GM12875 (cell line): ENCODE data around the gene HDAC10.
"Not testable (repeated sequence)": the region's sequence is repeated elsewhere in the genome, so short reads cannot be mapped to it uniquely, and the experiment has no call there.

ENCODE experiments used
- H3K4me3 ChIP-seq: one replicate; pipeline ENCODE4 v1.5.1; 2011; ENCODE audit warnings: low read depth, low read length, control low read depth
- TF ChIP-seq, protein P1 (sequence below): IDR thresholded peaks from 2 replicates; pipeline ENCODE4 v1.5.1; 2011; ENCODE audit warnings: low read depth, mild to moderate bottlenecking, control low read depth, inconsistent platforms, low read length, moderate library complexity, borderline replicate concordance; ENCODE audit not compliant: insufficient read depth

Gene HDAC10

DNA sequence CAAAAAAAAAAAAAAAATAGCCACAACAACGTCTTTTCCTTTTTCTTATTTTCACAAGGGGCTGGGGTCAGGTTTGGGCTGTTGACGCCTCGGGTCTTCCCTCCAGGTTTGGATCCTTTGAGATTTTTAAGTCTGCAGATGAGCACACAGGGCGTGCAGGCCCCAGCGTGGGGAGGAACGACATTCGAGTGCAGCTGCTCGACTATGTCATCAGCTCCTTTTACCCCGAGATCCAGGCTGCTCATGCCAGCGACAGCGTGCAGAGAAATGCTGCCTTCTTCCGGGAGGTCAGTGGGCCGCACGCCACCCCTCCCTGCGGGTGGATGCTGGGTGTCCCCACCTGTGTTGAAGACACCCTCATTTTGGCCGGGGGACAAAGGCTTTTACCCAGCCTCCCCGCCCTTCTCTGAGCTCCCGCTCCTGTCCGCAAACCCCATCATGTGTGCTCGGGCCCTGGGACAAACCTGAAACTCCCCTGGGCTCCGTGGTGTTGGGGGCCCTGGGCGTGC, 42.6 kb downstream of the HDAC10 start:
- TF ChIP-seq, protein P1, sequence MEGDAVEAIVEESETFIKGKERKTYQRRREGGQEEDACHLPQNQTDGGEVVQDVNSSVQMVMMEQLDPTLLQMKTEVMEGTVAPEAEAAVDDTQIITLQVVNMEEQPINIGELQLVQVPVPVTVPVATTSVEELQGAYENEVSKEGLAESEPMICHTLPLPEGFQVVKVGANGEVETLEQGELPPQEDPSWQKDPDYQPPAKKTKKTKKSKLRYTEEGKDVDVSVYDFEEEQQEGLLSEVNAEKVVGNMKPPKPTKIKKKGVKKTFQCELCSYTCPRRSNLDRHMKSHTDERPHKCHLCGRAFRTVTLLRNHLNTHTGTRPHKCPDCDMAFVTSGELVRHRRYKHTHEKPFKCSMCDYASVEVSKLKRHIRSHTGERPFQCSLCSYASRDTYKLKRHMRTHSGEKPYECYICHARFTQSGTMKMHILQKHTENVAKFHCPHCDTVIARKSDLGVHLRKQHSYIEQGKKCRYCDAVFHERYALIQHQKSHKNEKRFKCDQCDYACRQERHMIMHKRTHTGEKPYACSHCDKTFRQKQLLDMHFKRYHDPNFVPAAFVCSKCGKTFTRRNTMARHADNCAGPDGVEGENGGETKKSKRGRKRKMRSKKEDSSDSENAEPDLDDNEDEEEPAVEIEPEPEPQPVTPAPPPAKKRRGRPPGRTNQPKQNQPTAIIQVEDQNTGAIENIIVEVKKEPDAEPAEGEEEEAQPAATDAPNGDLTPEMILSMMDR = no peak
- no peak overlapping the region for H3K4me3 ChIP-seq

DNA sequence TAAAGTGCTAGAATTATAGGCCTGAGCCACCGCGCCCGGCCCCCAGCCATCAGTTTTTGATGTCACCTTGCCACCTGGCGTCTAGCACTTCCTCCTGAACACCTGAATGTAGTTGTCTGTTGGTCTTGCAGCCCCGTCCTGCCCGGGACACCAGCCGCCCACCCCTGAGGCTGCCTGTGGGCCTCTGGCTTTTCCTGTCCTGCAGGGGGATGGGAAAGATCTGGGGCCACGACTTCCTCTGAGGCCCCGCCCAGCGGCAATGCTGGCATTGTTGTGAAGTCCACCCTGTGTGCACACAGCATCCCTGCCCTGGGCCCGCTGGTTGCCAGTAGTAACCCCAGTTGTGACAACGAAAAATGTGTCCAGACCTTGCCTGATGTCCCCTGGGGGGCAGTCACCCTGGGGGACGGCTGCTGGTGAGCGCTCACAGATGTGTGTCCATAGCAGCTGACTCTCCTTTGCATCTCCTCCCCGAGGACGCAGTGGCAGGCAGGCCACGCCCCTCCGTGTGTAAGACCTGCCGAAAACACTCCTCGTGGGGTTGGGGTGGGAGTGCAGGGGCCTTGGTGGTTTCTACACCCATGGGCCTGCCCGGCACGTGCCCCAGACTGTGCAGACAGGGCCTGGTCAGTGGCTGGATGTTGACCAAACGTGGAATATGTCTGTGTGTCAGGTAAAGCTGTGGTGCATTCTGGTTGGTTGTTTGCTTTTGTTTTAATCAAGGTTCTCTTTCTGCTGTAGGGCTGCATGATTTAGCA, 43.5 kb downstream of the HDAC10 start:
- no peak overlapping the region for H3K4me3 ChIP-seq
- TF ChIP-seq, protein P1 = no peak

DNA sequence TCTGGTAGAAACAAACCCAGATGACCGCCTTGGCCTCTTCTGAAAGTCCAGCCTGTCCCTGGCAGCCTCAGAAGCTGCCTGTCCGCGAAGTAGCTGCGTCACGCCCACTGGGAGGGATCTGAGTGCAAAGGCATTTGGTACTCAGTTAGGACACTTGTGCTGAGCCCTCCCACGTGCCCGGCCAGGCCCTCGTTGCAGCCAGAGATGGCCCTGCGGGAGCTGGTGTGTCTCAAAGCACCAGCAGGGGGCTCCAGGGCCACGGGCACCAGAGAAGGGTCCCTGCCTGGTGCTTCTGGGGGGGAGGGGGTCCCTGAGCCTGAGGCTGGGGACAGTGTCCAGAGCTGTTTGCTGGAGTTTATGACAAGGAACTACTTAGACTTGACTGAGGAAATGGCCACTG, 44.5 kb downstream of the HDAC10 start:
- TF ChIP-seq, protein P1 = peak; percentile 57
- no peak overlapping the region for H3K4me3 ChIP-seq

DNA sequence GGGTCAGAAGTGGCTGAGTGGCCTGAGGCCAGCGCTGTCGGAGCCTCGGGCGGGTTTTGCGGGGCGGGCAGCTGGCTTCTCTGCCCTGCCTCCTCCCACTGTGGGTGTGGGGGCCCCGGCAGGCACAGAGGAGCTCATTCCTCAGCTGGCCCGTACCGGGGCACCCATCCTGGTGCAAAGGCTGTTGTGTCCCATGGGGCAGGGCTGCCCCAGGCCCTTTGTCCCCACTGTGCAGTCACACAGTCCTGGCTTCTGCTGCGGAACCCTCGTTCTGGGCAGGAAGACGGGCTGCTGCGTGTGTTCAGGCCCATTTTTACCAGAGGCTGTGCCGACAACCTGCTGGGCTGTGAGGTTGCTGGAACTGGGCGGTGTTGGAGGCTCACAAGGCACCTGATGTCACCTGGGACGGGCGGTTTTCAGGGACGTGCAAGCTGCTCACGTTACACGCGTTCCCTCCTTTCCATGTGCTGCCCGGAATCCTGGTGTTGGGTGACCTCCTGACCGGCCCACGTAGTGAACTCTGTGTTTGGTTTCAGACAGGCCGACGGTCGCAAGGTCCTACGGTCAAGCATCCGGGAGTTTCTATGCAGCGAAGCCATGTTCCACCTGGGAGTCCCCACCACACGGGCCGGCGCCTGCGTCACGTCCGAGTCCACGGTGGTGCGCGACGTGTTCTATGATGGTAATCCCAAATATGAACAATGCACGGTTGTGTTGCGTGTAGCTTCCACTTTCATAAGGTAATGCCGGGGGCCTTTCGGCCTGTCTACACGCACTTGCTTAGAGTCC, 45.1 kb downstream of the HDAC10 start:
- TF ChIP-seq, protein P1 = no peak
- H3K4me3 ChIP-seq = no peak overlapping the region

DNA sequence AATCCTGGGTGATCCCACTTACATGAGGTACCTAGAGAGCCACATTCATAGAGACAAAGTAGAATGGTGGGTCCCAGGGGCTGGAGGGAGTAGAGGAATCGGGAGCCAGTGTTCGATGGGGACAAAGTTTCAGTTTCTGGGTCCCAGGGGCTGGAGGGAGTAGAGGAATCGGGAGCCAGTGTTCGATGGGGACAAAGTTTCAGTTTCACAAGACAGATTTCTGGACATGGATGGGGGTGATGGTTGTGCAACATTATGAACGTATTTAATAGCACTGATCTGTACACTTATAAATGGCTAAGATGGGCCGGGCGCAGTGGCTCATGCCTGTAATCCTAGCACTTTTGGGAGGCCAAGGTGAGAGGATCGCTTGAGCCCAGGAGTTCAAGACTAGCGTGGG, 46.1 kb downstream of the HDAC10 start:
- not testable (repeated sequence) for H3K4me3 ChIP-seq

DNA sequence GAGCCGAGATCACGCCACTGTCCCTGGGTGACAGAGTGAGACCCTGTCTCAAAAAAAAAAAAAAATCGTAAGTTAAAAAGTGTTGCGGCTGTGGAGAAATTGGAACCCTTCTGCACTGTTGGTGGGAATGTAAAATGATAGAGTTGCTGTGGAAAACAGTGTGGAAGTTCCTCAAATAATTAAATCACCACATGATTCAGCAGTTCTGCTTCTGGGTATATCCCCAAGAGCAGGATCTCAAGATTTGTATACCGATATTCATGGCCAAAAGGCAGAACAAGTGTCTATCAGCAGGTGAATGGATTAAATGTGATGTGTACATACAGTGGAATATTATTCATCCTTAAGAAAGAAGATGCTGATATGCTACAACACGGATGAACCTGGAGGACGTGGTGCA, 46.5 kb downstream of the HDAC10 start:
- TF ChIP-seq, protein P1 = no peak
- H3K4me3 ChIP-seq = no peak overlapping the region

DNA sequence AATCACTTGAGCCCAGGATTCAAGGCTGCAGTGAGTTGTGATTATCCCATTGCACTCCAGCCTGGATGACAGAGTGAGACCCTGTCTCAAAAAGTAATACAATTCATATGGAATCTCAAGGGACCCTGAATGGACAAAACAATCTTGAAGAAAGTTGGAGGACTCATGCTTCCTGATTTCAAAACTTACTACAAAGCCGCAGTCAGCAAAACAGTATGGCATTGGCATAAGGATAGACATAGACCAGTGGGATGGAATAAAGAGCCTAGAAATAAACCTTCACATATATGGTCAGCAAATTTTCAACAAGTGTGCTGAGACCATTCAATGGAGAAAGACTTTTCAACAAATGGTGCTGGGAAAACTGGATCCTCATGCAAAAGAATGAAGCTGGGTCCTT, 47.8 kb downstream of the HDAC10 start:
- TF ChIP-seq, protein P1 = no peak
- H3K4me3 ChIP-seq = no peak overlapping the region
